HG02642 (cell line): ENCODE measurements around the gene PAK6.

Source experiments
- ATAC-seq: cut with Tn5 transposase; IDR thresholded peaks from one replicate; pipeline ENCODE4 v1.9.1; 2021; ENCODE audit warnings: mild to moderate bottlenecking; ENCODE audit not compliant: unreplicated experiment, poor library complexity

Gene PAK6

GRCh38 chr15:40287968-40288367, 49.1 kb downstream of the PAK6 start:
- ATAC-seq: no peak

DNA sequence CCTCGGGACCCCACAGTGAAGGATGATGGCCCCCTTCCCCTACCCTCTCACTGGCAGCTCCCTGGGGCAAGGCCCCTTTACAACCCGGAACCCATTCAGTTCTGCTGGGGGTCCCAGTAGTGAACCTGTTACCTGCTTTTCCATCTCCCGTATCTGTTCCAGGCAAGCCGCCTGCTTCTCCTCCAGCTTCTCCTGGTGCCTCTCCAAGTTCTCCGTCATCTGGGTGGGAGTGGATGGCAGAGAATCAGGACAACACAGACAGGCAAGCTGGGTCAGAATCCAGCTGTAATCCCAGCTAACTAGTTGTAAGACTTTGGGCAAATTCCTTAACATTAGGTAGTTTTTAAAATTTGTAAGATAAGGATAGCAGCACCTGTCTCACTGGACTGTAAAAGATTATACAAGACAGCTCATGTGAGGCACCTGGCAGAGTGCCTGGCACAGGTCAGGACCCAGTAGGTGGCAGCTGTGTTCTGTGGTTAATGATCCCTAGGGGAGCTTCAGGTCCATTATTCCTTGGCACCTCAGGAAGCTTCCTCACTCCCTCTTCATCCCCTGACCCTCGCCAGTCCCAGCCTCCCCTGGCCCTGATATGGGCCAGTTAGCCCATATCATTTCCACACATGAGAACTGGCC, 50.4 kb downstream of the PAK6 start:
- ATAC-seq: no peak

GRCh38 chr15:40290545-40290917, 51.7 kb downstream of the PAK6 start:
- ATAC-seq: no peak

GRCh38 chr15:40290918-40291574, 52.2 kb downstream of the PAK6 start:
- no peak for ATAC-seq

DNA sequence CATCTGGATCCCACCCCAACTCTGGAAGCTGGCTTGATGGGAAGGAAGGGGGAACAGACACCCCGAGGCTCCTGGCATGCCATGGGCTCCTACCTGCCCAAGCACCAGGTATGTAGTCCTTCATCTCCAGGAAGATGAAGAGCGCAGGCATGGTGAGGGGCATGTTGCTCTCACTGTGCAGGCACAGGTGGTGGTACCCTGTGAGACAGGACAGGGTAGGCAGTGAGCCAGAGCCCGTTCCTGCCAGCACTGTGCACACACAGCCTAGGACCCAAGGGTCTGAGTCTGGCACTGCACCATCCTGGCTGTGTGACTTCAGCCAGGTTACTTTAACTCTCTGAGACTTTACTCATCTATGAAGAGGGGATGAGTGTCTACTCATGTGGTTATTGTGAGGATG, 53.4 kb downstream of the PAK6 start:
- no peak for ATAC-seq

DNA sequence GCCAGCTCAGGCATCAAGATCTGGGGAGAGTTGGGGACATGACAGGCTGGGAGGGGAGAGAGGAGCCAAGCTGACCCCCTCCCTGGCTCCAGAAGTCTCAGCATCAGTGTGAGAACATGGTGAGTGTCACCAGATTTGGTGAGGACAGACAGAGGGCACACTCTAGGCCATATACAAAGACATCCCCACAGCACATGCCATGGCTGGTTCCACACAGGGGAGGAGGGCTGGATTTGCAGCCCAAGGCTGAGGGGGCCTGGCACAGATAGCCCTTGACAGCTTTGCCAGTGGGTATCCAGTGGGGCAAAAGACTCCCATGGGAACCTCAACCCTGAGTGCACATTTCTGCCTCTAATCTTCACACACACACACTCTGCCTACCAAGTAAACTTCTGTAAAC, 54.1 kb downstream of the PAK6 start:
- ATAC-seq: no peak

GRCh38 chr15:40293905-40294895, 55.3 kb downstream of the PAK6 start:
- ATAC-seq: no peak

DNA sequence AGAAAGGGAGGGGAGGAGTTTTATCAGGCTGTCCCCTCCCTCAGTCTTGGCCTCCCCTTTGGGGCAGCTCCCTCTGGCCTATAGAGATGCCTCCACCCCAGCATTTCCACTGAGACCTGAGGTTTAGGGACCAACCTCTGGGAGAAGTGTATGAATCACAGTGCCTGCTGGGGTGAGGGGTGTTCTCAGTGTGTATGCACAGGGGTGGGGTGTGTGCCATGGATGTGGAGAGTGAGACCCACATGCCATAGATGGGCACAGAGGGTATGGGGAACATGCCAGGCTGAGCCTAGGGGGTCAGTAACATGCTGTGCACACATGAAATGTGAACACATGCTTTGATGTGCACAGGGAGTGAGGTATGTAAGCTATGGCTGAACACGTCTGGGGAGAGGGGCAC, 56.4 kb downstream of the PAK6 start:
- no peak for ATAC-seq

GRCh38 chr15:40295877-40296560, 57.2 kb downstream of the PAK6 start:
- no peak for ATAC-seq

GRCh38 chr15:40296561-40297230, 57.8 kb downstream of the PAK6 start:
- ATAC-seq: no peak

DNA sequence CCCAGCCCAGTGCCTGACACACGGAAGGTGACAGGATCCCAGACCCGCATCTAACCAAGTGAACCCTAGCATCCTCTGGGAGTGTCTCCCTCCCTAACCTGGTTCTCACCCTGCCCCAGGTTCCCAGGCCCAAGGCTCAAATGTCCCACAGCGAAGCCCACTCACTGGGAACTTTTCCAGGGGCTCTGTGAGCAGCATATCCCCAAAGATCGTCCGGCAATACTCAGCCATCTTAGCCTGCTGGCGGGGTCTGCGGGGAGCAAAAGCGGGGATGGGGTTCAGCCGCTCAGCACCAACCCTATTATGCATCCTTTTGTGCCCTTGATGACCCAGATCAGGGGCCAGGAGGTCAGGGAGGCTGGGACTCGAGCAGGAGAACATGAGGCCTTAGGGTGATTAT, 58.5 kb downstream of the PAK6 start:
- no peak for ATAC-seq

DNA sequence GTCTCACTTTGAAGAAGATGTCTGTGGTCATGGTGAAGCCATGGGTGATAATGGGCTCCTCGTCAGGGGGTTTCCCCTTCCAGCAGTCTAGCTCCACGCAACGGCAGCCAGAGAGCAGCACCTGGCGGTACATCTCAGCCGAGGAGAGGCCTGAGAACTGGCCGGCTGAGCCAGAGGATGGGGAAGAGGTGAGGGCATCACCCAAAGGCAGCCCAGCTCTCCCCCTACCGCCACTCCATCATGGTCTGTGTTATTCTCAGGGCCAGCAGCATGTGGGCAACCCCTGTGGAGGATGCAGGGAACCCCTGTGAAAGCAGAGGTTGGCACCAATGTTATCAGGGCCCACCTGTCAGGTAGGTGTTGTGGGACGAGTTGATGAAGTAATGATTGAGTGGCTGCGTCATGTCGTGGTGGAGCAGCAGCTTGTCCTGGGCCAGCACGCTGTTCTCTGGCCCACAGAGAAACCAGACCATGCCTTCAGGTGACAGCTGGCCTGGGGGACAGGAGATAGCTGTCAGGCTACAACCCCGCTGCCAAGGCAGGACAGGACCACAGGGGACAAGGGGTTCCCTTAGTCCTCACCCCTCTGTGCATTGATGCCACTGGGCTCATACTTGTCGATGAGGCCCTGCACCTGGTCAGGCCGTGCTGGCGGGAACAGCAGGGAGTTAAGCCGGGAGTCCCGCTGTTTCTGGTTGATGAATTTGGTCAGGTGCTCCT, 59.5 kb downstream of the PAK6 start:
- ATAC-seq: no peak

DNA sequence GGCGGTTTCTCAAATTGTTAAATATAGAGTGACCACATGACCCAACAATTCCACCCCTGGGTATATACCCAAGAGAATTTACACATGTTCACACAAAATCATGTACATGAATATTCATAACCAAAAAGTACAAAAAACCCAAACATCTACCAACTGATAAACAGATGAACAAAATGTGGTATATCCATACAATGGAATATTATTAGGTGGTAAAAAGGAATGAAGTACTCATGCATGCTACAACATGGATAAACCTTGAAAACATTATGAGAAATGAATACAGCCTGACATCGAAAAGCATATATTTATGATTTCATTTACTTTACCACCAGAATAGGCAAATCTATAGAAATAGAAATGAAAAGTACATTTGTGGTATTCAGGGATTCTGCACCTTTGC, 61.5 kb downstream of the PAK6 start:
- ATAC-seq: no peak

DNA sequence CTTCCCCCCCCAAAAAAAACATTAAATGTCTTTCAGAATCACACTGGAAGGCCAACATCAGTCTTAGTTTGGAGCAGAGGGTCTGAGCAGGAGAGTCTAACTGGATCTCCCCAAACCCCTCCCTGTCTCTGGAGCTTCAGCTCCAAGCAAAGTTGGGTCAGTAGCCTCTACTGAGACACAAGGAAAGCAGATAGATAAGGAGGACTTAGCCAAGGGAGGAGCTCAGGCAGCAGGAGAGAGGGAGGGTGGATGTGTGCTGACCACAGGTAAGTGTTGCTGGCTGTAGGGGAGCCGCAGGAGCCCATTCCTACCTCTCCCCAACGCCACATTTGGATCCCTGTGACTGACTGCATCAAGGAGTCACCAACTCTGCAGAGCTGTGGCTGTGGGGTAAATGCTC, 61.9 kb downstream of the PAK6 start:
- no peak for ATAC-seq

- no peak for ATAC-seq
Measured at GRCh38 chr15:40301467-40302179, 62.8 kb downstream of the PAK6 start.

DNA sequence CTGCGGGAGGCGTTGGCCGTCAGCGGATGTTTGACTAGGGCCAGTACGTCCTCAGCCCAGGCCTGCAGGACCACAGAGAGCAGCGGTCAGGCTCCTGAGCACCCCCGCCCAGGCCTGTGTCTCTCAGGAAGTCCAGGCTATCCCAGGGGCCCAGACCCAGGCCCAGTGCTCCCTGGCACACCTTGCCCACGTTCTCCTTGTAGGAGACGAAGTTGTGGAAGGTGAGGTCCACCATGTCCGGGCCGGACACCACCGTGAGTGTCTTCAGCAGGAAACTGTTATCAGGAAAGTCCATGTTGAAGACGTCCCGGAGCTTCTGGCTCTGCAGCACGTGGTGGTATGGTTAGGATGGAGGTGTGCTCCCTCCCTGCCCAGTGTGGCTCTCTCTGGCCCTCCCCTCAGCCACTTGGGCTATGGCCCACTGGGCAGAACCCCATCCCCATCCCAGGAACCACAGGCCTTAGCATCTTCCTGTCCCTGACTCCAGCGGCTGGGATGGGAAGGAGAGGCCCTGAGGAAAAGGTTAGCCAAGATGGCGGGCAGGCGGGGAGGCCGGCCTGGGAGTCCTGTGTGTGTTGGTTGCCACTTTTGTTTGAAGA, 63.5 kb downstream of the PAK6 start:
- ATAC-seq: no peak

DNA sequence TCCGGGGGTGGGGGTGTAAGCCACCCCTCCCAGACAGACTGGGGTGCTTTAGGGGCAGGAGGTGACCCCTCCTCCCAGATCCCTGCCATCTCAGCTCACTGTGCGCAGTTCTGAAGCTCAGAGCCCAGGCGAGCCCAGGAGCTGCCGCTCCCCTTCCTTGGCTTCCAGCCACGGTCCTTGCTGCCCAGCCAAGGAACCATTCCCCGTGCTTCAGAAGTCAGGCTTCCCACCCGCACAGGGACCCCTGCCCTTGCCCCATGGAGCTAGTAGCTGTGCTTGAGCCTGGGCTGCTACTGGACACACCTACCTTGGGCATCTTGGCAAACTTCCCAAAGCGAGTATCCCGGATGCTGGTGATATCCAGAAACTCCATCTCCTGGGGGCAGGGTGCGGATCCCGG, 64.1 kb downstream of the PAK6 start:
- no peak for ATAC-seq

- no peak for ATAC-seq
Measured at GRCh38 chr15:40303576-40303975, 64.7 kb downstream of the PAK6 start.

GRCh38 chr15:40305281-40305680, 66.4 kb downstream of the PAK6 start:
- ATAC-seq: no peak
